Measurements from ENCODE around the gene TRRAP.

The TRRAP gene

GRCh38 chr7:98993024-98993897, 114.9 kb downstream of the TRRAP start:
- no peak for DNase-seq

GRCh38 chr7:98994046-98994944, 116.0 kb downstream of the TRRAP start:
- DNase-seq: no peak

GRCh38 chr7:98995111-98995510, 116.8 kb downstream of the TRRAP start:
- no peak for DNase-seq

- DNase-seq: no peak
Measured at GRCh38 chr7:98995523-98996149, 117.3 kb downstream of the TRRAP start.

DNA sequence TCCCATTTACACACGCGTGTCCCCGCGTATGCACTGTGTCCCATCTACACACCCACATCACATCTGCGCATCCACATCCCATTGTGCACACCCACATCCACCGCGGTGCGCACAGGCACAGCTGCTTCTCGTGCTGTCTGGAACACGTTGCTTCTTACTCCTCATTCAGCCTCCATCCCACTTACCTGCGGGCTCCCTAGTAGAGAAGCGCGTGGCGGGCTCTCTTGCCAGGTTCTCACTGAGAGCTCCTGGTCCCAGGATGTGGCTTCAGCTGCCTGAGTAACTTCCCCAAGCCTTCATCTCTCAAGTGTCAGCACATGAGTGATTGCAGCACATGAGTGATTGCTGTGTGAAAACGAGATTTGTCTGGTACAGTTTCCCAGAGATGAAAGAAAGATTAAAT, 117.8 kb downstream of the TRRAP start:
- DNase-seq: no peak

- DNase-seq: no peak
Measured at GRCh38 chr7:98997846-98998245, 119.5 kb downstream of the TRRAP start.

DNA sequence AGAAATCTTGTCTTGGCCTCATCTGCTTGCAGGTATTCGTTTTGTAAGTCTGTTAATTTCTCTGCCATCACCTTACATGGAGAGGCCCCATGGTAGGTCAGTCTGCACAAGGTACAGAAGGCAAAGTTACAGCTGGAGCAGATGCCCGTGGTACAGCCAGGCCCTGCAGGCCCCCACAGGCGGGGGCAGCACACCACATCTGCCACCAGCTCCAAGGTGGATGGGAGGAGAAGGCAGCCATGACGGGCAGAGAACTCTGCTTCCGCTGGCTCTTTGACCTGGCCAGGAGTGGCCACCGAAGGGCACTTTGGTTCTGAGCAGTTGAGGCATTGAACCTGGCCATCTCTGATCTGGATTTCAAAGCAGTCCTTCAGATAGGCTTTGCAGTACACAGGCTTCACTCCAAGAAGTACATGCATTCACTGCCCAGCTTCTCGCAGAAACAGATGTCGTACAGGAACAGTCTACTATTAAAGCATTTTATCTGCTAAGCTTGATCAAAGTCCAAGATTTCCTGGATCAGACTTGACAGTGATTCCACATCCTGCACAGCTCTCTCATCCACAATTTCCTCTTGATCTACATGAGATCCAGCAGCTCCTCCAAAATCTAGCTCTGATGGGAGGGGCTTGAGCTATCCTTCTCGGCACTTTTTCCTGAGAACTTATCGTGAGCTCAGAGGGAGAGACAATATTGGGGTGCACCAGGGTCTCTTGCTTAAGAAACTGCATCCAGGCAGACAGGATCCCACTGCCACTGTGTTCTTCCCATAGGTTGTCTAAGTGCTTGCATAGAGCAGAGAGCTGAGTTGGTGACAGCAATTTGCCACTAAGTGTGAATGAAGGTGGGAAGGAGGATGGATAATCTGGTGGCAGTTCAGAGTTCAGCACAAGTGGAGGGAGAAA, 120.7 kb downstream of the TRRAP start:
- no peak for DNase-seq

DNA sequence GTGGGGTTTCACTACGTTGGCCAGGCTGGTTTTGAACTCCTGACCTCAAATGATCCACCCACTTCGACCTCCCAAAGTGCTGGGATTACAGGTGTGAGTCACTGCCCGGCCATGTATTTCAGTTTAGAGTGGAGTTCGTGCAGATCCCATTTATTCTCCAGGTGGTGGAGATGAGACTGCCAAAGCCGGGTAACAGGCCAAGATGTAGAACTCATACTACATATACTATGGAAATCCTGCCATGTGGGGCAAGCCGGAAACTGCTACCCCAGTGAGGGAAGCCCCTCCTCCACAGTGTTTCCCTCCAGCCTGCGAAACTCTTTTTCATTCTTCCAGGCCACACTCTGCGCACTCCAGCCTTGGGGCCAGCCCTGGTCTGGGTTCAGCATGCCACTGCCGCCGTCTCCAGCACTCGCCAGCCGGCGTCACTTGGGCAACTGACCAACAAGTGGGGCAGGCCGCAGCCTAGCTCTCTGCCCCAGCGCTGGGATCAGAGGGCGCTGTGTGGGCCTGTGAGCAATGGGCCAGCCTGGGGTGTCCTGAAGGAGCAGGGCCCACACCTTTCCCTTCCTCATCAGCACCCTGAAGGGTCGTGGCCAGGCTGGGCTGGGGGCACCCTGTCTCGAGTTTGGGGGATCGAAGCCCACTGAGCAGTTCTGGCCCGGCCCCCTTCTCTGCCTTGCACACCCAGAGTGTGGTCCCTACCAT, 122.0 kb downstream of the TRRAP start:
- no peak for DNase-seq

GRCh38 chr7:99000904-99001465, 122.7 kb downstream of the TRRAP start:
- DNase-seq: no peak

DNA sequence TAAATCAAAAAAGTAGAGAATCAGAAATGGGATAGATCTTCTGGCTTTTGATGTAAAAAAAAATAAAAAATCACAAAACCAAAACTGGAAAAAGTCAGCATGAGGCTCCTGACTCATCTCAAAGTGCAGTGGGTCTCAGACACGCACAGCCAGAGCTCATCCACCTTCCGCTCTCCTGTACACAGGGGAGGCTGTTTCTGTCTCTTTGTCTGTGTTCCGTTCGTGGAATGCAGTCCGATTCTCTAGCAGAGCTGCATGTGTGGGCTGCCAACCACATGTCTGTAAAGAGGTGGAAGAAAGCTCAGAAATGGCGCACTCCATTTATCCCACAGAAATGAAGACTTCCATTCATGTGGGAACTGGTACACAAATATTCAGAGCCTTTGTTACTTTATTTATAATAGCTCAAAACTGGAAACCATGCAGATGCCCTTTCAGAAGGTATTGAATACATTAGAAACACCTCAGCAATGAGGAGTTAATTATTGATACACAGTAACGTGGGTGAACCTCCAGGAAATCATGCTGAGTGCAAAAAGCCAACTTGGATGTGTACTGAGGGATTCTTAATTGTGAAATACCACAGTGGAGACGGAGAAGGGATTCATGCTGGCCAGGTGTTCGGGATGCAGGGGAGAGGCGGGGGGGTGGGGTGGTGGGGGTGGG, 123.3 kb downstream of the TRRAP start:
- DNase-seq: no peak

- DNase-seq: no peak
Measured at GRCh38 chr7:99002148-99002826, 124.0 kb downstream of the TRRAP start.

DNA sequence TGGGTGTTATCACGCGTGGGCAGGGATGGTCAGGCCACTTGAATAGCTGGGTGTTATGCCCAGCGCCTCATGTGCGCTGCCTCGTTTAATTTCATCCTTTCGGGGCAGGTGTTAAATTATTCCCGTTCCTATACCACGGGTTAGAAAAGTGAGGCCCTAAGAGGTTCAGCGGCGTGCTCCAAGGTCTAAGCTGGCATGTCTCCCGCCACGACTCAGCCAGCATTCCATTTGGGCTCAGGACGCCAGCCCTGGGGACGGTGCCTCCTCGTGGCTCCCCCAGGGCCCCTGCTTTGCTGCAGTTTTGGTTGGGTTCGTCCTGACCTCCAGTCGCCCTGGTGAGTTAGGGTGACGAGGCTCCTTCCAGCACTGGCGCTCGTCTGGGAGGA, 124.5 kb downstream of the TRRAP start:
- no peak for DNase-seq

DNA sequence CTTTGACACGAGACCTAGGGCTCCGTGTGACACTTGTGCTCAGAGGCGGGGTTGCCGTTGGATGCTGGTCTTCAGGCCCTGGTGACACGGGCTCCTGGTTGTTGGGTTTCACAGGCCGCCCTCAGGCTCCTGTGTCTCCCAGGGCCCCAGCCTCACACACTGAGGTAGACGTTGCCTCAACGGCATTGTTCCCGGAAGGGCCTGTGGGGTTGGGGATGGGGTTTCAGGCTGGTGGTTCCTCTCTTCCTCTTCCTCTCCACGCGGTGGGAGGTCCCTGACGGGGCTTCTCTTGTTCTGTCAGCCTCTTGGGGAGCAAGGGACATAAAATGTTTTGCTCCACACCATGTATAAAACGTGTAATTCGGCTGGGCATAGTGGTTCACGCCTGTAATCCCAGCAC, 125.1 kb downstream of the TRRAP start:
- DNase-seq: no peak

DNA sequence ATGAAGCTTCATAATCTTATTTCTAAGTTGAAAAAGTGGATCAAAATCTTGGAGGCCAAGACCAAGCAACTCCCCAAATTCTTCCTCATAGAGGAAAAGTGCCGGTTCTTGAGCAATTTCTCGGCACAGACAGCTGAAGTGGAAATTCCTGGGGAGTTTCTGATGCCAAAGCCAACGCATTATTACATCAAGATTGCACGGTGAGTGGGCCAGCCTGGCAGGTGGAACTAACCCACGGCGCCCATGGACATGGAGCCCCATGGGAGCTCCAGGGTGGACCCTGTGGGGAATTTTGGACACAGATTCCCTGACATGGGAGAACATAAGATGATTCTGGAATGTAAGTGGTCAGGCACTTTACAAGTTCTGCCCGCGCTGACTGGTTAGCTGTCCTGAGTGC, 125.9 kb downstream of the TRRAP start:
- DNase-seq: no peak

DNA sequence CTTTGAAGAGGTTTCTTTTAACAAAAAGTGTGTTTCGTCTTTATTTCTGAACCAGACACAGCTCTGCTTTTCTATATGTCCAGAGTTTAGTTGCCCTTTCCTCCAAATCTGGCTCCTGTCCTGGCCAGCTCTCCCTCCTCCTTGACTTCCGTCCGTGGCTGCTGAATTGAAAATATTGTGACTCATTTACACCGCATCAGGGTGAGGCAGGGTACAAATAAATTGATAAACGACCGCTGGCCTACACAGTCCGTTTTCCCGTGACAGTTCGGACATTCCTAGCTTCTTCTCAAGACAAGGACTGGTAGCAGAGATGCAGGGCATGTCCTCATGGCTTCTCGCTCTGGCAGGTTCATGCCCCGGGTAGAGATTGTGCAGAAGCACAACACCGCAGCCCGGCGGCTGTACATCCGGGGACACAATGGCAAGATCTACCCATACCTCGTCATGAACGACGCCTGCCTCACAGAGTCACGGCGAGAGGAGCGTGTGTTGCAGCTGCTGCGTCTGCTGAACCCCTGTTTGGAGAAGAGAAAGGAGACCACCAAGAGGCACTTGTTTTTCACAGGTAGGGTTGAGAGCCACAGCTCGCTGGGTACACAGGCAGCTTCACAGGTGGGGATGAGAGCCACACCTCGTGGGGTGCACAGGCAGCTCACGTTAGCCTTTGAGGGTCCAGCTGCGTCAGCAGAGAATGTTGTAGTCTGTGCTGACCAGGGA, 126.6 kb downstream of the TRRAP start:
- DNase-seq: no peak

GRCh38 chr7:99005776-99006175, 127.4 kb downstream of the TRRAP start:
- no peak for DNase-seq

DNA sequence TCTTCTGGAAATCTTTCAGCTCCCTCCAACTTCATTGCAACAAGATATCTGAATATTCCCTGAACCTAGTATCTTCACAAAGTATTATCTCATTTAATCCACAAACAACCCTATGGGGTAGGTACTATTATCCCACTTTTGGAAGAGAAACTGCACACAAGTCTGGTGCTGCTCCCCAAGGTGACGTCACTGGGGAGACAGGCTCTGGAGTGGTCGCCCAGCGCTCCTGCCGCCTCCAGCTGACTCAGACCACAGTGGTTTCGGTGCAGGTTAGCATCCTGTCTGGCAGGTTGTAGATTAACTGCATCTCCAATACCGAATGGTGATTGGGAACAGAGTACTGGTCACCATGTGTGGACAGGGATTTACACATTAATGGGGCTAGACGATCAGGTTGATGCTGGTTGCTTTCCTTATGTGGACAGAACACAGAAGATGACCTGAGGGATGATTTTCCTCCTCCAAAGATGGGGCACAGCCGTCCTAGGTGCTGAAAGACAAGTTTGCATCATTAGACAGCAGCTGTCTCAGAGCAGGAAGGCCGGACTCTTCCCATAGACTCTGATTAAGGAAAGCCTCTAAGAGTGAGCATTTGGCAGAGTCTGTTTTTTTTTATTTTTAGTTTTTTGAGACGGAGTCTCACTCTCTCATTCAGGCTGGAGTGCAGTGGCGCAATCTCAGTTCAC, 128.6 kb downstream of the TRRAP start:
- no peak for DNase-seq

DNA sequence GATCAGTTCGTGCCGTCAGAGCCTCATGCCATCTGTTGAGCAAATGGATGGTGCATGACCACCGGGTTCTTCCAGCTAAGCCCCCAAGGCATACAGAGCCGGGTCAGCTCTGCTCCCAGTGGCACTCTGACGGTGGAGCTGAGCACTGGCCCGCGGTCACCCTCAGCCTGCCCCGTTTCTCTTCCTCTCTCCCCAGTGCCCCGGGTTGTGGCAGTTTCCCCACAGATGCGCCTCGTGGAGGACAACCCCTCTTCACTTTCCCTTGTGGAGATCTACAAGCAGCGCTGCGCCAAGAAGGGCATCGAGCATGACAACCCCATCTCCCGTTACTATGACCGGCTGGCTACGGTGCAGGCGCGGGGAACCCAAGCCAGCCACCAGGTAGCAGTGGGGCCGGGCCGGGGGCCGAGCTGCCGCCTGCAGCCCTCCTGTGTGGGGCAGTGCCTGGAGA, 129.9 kb downstream of the TRRAP start:
- no peak for DNase-seq

Data from CD4-positive, alpha-beta T cell treated with Interleukin-6 for 4 hours (primary cell).